K562 (cell line): Measurements from ENCODE around the gene TRAF5.

Experiments
- BRF1 ChIP-seq: IDR thresholded peaks from 3 replicates; pipeline ENCODE4 v1.6.1; 2011; ENCODE audit warnings: borderline replicate concordance, mild to moderate bottlenecking; ENCODE audit not compliant: insufficient read length; ENCODE audit errors: extremely low read depth
- JUN ChIP-seq, 2 experiments: sonication (generic) in 1 of 2; formaldehyde crosslinking in 1 of 2; IDR thresholded peaks; 2 replicates each; pipeline versions ENCODE4 v1.6.1 to v1.8.0; 2012 to 2022; ENCODE audit warnings: borderline replicate concordance in 2 of 2, mild to moderate bottlenecking in 2 of 2, improper control_type of control experiment in 1 of 2, low read depth in 1 of 2, low read length in 1 of 2, missing genetic modification reagents in 1 of 2
- MAZ ChIP-seq, 2 experiments: fragments of 450-650 bp in 1 of 2; sonication (generic) in 1 of 2; formaldehyde crosslinking; IDR thresholded peaks in 1 of 2; conservative IDR thresholded peaks in 1 of 2; 2 replicates each; pipeline versions ENCODE4 v1.4.0 to v1.5.0; 2020; ENCODE audit warnings: mild to moderate bottlenecking in 1 of 2, missing genetic modification reagents in 1 of 2
- NFIC ChIP-seq: fragments of 450-650 bp; IDR thresholded peaks from 2 replicates; pipeline ENCODE4 v1.6.1; 2017; ENCODE audit warnings: mild to moderate bottlenecking, inconsistent platforms
- USF2 ChIP-seq: sonication (generic); formaldehyde crosslinking; IDR thresholded peaks from 2 replicates; pipeline ENCODE4 v1.5.0; 2020; ENCODE audit warnings: missing genetic modification reagents
- WHSC1 ChIP-seq: IDR thresholded peaks from one replicate; pipeline ENCODE4 v1.6.1; 2012; ENCODE audit warnings: low read length, control low read depth, inconsistent platforms
- ZNF23 ChIP-seq: fragments of 250-450 bp; sonication (Bioruptor Pico); IDR thresholded peaks from 2 replicates; pipeline ENCODE4 v1.4.0; 2020; ENCODE audit warnings: mild to moderate bottlenecking

DNA sequence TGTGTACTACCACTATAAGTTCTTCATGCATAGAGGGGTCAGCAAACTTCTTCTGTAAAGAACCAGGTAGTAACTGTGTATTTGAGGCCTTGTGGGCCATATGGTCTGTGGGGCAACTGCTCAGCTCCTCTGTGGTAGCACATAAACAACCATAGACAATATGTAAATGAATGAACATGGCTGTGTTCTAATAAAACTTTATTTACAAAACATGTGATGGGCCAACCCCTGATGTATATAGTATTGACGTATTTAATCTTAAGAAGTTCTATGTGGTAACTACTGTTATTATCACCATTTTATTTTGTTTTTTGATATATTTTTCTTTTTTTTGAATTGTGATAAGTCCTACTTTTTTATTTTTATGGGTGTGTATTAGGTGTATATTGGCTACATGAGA, 15.4 kb downstream of the TRAF5 start:
- TF ChIP-seq WHSC1, result no peak
- no peak for TF ChIP-seq BRF1
- TF ChIP-seq USF2 (CRISPR knock-in tag), result no peak
- no peak for TF ChIP-seq JUN (IDR thresholded peaks at IDR 0.05; ENCODE audit: borderline replicate concordance, low read depth, low read length)
- TF ChIP-seq JUN (CRISPR knock-in tag; IDR thresholded peaks at IDR 0.05; ENCODE audit: borderline replicate concordance), result no peak
- no peak for TF ChIP-seq ZNF23 (CRISPR knock-in tag)
- no peak for TF ChIP-seq NFIC
- no peak for TF ChIP-seq MAZ (CRISPR knock-in tag; conservative IDR thresholded peaks at IDR 0.05 in 1 of 2, IDR thresholded peaks at IDR 0.05 in 1 of 2)
